ENCODE results near the gene GSTT4. TPM values are rescaled to one million over a fixed set of nuclear protein-coding genes. Genes with fewer than 3 reads are reported as not detected.
"Not testable (repeated sequence)": the region's sequence is repeated elsewhere in the genome, so short reads cannot be mapped to it uniquely, and the experiment has no call there.

GSTT4 gene
- polyA plus RNA-seq, 1 donor from 2014 or later = not detected

GRCh38 chr22:23949764-23950163 lies 55.5 kb downstream of the GSTT4 start:
- H3K79me2 ChIP-seq (replicated peaks; ENCODE audit: insufficient read depth, low read length); H3K9me2 ChIP-seq (ENCODE audit: insufficient read depth, low read length); H3K4me2 ChIP-seq (ENCODE audit: low read length); H3F3A ChIP-seq (ENCODE audit: insufficient read depth, low read length, poor library complexity, severe bottlenecking); H3K9ac ChIP-seq (ENCODE audit: low read length); H3K4me3 ChIP-seq (ENCODE audit: low read length); H3K9me3 ChIP-seq (ENCODE audit: low read length); H3K27ac ChIP-seq (ENCODE audit: low read length); H3K36me3 ChIP-seq (ENCODE audit: insufficient read depth, low read length); H3K27me3 ChIP-seq (ENCODE audit: insufficient read depth, low read depth, low read length); H2AFZ ChIP-seq (ENCODE audit: low read depth, low read length); H4K20me1 ChIP-seq (ENCODE audit: insufficient read depth): not testable (repeated sequence)

Other genes starting within 250 kb of the GSTT4 start
- not detected in 2 replicates for gene C22orf15, start 242.5 kb downstream of the GSTT4 start, polyA plus RNA-seq
- gene CHCHD10, start 237.5 kb downstream of the GSTT4 start, polyA plus RNA-seq = 3.8 TPM in 1 of 2 replicates, not detected in the other
- gene MMP11, start 232.6 kb downstream of the GSTT4 start, polyA plus RNA-seq = 9.3 and 12.2 TPM in 2 replicates
- gene SMARCB1, start 218.5 kb downstream of the GSTT4 start, polyA plus RNA-seq = 97.5 and 98.9 TPM in 2 replicates
- gene DERL3, start 166.4 kb downstream of the GSTT4 start, polyA plus RNA-seq = 0.84 and 1.4 TPM in 2 replicates
- 45.7 and 48.6 TPM in 2 replicates for gene SLC2A11, start 147.6 kb downstream of the GSTT4 start, polyA plus RNA-seq
- 369 and 421 TPM in 2 replicates for gene MIF, start 111.1 kb downstream of the GSTT4 start, polyA plus RNA-seq
- 1.3 TPM in 1 of 2 replicates, not detected in the other for gene GSTT2B, start 44.3 kb downstream of the GSTT4 start, polyA plus RNA-seq
- 0.31 and 0.56 TPM in 2 replicates for gene DDTL, start 38.6 kb downstream of the GSTT4 start, polyA plus RNA-seq
- 117 and 122 TPM in 2 replicates for gene DDT, start 31.0 kb downstream of the GSTT4 start, polyA plus RNA-seq
- not detected in 2 replicates for gene GSTT2, start 25.3 kb downstream of the GSTT4 start, polyA plus RNA-seq
- gene CABIN1, start 5.9 kb upstream of the GSTT4 start, polyA plus RNA-seq = 16.0 and 16.6 TPM in 2 replicates
- gene SUSD2, start 176.0 kb upstream of the GSTT4 start, polyA plus RNA-seq = 0.20 and 0.36 TPM in 2 replicates
- 0.12 TPM in 1 of 2 replicates, not detected in the other for gene GGT5, start 239.6 kb upstream of the GSTT4 start, polyA plus RNA-seq